LNCaP clone FGC (cell line): ENCODE results near the gene RAPSN.

Experiments
- DNase-seq: peaks from one replicate; pipeline ENCODE4 v3.0.0-alpha.2; 2011; ENCODE audit warnings: low read depth
- H3K4me3 ChIP-seq: 2 replicates; pipeline ENCODE4 v1.5.1; 2011; ENCODE audit warnings: mild to moderate bottlenecking, low read depth, low read length, control low read depth
- TF ChIP-seq, protein P1 (sequence below): IDR thresholded peaks from 2 replicates; pipeline ENCODE4 v1.5.1; 2012; ENCODE audit warnings: mild to moderate bottlenecking; ENCODE audit not compliant: control insufficient read depth, insufficient read depth; ENCODE audit errors: extremely low read depth

The RAPSN gene

GRCh38 chr11:47403135-47403534, 45.8 kb downstream of the RAPSN start:
- TF ChIP-seq, protein P1, sequence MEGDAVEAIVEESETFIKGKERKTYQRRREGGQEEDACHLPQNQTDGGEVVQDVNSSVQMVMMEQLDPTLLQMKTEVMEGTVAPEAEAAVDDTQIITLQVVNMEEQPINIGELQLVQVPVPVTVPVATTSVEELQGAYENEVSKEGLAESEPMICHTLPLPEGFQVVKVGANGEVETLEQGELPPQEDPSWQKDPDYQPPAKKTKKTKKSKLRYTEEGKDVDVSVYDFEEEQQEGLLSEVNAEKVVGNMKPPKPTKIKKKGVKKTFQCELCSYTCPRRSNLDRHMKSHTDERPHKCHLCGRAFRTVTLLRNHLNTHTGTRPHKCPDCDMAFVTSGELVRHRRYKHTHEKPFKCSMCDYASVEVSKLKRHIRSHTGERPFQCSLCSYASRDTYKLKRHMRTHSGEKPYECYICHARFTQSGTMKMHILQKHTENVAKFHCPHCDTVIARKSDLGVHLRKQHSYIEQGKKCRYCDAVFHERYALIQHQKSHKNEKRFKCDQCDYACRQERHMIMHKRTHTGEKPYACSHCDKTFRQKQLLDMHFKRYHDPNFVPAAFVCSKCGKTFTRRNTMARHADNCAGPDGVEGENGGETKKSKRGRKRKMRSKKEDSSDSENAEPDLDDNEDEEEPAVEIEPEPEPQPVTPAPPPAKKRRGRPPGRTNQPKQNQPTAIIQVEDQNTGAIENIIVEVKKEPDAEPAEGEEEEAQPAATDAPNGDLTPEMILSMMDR = no peak
- no peak for DNase-seq
- no peak overlapping the region for H3K4me3 ChIP-seq

- no peak overlapping the region for H3K4me3 ChIP-seq
- TF ChIP-seq, protein P1 = no peak
- DNase-seq = no peak
These were observed 48.1 kb downstream of the RAPSN start for GRCh38 chr11:47400768-47401279.

DNA sequence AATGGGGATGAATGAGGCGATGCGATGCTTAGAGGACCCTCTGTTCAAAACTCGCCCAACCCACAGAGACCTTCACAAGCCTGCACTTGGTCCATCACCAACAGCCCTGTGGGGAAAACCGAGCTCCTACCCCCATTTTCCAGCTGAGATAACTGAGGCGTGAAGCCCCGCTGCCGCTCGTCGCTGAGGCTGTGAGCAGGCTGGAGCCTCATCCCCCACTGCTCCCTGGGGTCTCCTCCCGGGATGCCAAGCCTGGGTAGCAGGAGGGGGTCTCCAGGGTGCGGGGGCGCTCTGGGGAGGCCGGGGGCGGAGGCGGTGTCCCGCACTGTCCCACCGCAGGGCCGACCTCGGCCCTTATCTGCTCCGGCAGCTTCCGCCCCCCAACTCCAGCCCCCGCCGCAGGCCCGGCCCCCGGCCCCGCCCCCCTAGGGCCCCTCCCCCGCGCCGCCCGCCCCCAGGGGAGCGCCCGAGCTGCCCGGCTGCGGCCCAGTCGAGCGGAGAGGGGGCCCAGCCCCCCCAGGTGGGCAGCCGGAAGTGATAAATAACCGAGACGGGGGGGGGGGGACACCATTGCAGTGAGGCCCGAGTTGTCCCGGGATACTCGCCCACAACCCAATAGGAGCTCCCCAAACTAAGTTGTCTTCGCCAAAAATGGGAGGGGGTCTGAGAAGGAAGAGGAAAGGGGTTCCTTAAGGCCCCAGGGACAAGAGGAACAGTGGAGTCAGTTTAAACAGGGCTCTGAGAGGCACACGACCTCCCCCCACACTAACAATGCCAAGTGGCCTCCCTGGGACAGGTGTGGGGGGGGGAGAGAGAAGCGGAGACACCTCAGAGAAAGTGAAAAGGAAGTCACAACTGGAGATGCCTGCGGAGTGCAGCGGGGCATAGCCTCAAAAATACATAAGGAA, 48.8 kb downstream of the RAPSN start:
- no peak for DNase-seq
- TF ChIP-seq, protein P1 = no peak
- no peak overlapping the region for H3K4me3 ChIP-seq

GRCh38 chr11:47398551-47398950, 50.4 kb downstream of the RAPSN start:
- no peak for DNase-seq
- TF ChIP-seq, protein P1 = no peak
- H3K4me3 ChIP-seq = no peak overlapping the region

DNA sequence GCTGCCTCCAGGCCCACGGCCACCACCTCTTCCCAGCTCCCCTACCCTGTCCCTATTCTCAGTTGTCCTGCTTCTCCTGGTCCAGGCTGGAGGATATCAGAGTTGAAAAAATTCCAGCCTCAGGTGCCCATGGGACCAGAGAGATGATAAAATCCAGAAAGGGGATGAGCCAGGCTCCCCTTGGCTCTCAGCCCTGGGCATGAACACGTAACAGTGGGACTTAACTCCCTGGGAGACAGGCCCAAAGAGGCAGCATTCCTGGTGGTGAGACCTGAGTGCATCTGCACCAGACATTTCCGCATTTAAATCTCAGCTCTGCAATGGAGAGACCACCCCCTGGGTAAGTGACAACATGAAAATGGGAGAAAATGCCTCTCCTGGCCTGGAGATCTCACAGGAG, 50.9 kb downstream of the RAPSN start:
- TF ChIP-seq, protein P1 = no peak
- DNase-seq = no peak
- no peak overlapping the region for H3K4me3 ChIP-seq

GRCh38 chr11:47396049-47396320, 53.0 kb downstream of the RAPSN start:
- no peak for DNase-seq
- H3K4me3 ChIP-seq = no peak overlapping the region
- TF ChIP-seq, protein P1 = no peak
